Adrenal gland (tissue), 5 donors: ENCODE measurements around the gene LIPG.

Source experiments
- POLR2A ChIP-seq, 2 donors: fragments of 450-650 bp; IDR thresholded peaks; one replicate each; pipeline ENCODE4 v1.6.1; 2017; ENCODE audit warnings: antibody characterized with exemption in 2 of 2, mild to moderate bottlenecking in 2 of 2, moderate library complexity in 1 of 2
- TF ChIP-seq, protein P1 (sequence below), 6 experiments: fragments of 450-650 bp in 4 of 6; fragments of 200-600 bp in 2 of 6; sonication (generic) in 1 of 6; IDR thresholded peaks; 1 replicate in 5 of 6; 2 replicates in 1 of 6; pipeline versions ENCODE4 v1.5.1 to v1.8.0; 2016 to 2021; ENCODE audit warnings: antibody characterized with exemption in 6 of 6, mild to moderate bottlenecking in 2 of 6, moderate library complexity in 1 of 6
- donor health status: DM: no; HTN: no; CAD: no.

DNA sequence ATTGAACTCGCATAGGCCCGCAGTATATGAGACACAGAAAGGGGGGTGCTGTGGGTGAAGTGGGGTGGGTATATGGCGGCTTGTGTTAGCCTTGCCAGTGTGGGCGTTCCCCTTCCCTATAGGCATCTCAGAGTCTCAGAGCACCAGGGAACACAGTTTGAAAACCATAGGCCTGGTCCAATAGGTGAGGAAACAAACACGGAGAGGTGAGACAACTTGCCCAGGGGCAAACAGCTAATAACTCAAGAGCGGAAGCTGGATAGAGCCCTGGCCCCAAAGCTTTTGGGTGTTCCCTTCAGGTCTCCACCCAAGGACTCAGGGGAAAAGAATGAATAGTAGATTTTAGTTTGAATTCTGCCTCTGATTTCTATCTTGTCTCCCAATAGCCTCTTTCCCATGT lies 7.9 kb downstream of the LIPG start:
- TF ChIP-seq, protein P1, sequence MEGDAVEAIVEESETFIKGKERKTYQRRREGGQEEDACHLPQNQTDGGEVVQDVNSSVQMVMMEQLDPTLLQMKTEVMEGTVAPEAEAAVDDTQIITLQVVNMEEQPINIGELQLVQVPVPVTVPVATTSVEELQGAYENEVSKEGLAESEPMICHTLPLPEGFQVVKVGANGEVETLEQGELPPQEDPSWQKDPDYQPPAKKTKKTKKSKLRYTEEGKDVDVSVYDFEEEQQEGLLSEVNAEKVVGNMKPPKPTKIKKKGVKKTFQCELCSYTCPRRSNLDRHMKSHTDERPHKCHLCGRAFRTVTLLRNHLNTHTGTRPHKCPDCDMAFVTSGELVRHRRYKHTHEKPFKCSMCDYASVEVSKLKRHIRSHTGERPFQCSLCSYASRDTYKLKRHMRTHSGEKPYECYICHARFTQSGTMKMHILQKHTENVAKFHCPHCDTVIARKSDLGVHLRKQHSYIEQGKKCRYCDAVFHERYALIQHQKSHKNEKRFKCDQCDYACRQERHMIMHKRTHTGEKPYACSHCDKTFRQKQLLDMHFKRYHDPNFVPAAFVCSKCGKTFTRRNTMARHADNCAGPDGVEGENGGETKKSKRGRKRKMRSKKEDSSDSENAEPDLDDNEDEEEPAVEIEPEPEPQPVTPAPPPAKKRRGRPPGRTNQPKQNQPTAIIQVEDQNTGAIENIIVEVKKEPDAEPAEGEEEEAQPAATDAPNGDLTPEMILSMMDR (IDR thresholded peaks at IDR 0.05), result no peak
- TF ChIP-seq POLR2A (IDR thresholded peaks at IDR 0.05), result no peak
